IPS-18a (cell line): ENCODE measurements around the gene MYH9.

ENCODE experiments used
- H3K27ac ChIP-seq: one replicate; pipeline ENCODE4 v1.5.1; 2013; ENCODE audit warnings: low read length
- H3K27me3 ChIP-seq: one replicate; pipeline ENCODE4 v1.6.1; 2013; ENCODE audit warnings: mild to moderate bottlenecking, low read length; ENCODE audit not compliant: control insufficient read depth, insufficient read depth
- H3K36me3 ChIP-seq: one replicate; pipeline ENCODE4 v1.6.1; 2013; ENCODE audit warnings: low read depth, low read length; ENCODE audit not compliant: control insufficient read depth
- H3K4me1 ChIP-seq: one replicate; pipeline ENCODE4 v1.6.1; 2013; ENCODE audit warnings: low read depth, low read length; ENCODE audit not compliant: control insufficient read depth
- H3K4me3 ChIP-seq: one replicate; pipeline ENCODE4 v1.5.1; 2013; ENCODE audit warnings: low read length
- H3K9ac ChIP-seq: one replicate; pipeline ENCODE4 v1.6.1; 2013; ENCODE audit warnings: mild to moderate bottlenecking, low read length, moderate library complexity
- H3K9me3 ChIP-seq: one replicate; pipeline ENCODE4 v1.6.1; 2013; ENCODE audit warnings: low read depth, low read length; ENCODE audit not compliant: control insufficient read depth

The MYH9 gene

GRCh38 chr22:36360011-36360410 lies 27.8 kb downstream of the MYH9 start:
- peaks cover 50% of the 10 kb centered on the region for H3K4me1 ChIP-seq
- no peak overlapping the region for H3K9ac ChIP-seq
- no peaks in the 10 kb centered on the region for H3K27me3 ChIP-seq
- no peaks in the 10 kb centered on the region for H3K9me3 ChIP-seq
- H3K27ac ChIP-seq: peak overlapping the region; percentile 48
- no peak overlapping the region for H3K4me3 ChIP-seq
- H3K36me3 ChIP-seq: no peaks in the 10 kb centered on the region

- Histone ChIP-seq H3K27me3 (no peaks in the 10 kb centered on the region), H3K36me3 (no peaks in the 10 kb centered on the region), H3K4me1 (peaks cover 50% of the 10 kb centered on the region), H3K27ac (no peak overlapping the region), H3K9ac (no peak overlapping the region), H3K4me3 (no peak overlapping the region), H3K9me3 (no peaks in the 10 kb centered on the region)
These were observed 28.2 kb downstream of the MYH9 start for GRCh38 chr22:36359470-36359996.

GRCh38 chr22:36358533-36359469 lies 29.0 kb downstream of the MYH9 start:
- no peak overlapping the region for H3K27ac ChIP-seq
- no peak overlapping the region for H3K4me3 ChIP-seq

GRCh38 chr22:36356708-36357624 lies 30.8 kb downstream of the MYH9 start:
- Histone ChIP-seq H3K36me3 (no peaks in the 10 kb centered on the region), H3K27me3 (no peaks in the 10 kb centered on the region), H3K9ac (no peak overlapping the region), H3K27ac (no peak overlapping the region), H3K4me3 (no peak overlapping the region), H3K9me3 (no peaks in the 10 kb centered on the region), H3K4me1 (peaks cover 39% of the 10 kb centered on the region)

More at GRCh38 chr22:36358533-36359469, 29.0 kb downstream of the MYH9 start:
- Histone ChIP-seq H3K4me1 (peaks cover 45% of the 10 kb centered on the region), H3K9me3 (no peaks in the 10 kb centered on the region), H3K27me3 (no peaks in the 10 kb centered on the region), H3K36me3 (no peaks in the 10 kb centered on the region), H3K9ac (no peak overlapping the region)

- H3K9ac ChIP-seq: no peak overlapping the region
- H3K36me3 ChIP-seq: no peaks in the 10 kb centered on the region
- no peak overlapping the region for H3K4me3 ChIP-seq
- H3K4me1 ChIP-seq: peaks cover 43% of the 10 kb centered on the region
- no peaks in the 10 kb centered on the region for H3K9me3 ChIP-seq
- no peak overlapping the region for H3K27ac ChIP-seq
- no peaks in the 10 kb centered on the region for H3K27me3 ChIP-seq
These were observed 31.9 kb downstream of the MYH9 start for GRCh38 chr22:36355894-36356293.

- no peak overlapping the region for H3K27ac ChIP-seq
- no peak overlapping the region for H3K9ac ChIP-seq
- H3K4me3 ChIP-seq: no peak overlapping the region
These were observed 32.4 kb downstream of the MYH9 start for GRCh38 chr22:36355362-36355761.

GRCh38 chr22:36352803-36353507 lies 34.8 kb downstream of the MYH9 start:
- H3K9me3 ChIP-seq: no peaks in the 10 kb centered on the region
- no peaks in the 10 kb centered on the region for H3K36me3 ChIP-seq
- no peak overlapping the region for H3K4me3 ChIP-seq
- H3K27ac ChIP-seq: no peak overlapping the region
- peaks cover 30% of the 10 kb centered on the region for H3K4me1 ChIP-seq
- H3K27me3 ChIP-seq: no peaks in the 10 kb centered on the region
- H3K9ac ChIP-seq: no peak overlapping the region

More at GRCh38 chr22:36355362-36355761, 32.4 kb downstream of the MYH9 start:
- no peaks in the 10 kb centered on the region for H3K36me3 ChIP-seq
- H3K9me3 ChIP-seq: no peaks in the 10 kb centered on the region
- H3K4me1 ChIP-seq: peaks cover 45% of the 10 kb centered on the region
- no peaks in the 10 kb centered on the region for H3K27me3 ChIP-seq

- Histone ChIP-seq H3K9ac (no peak overlapping the region), H3K36me3 (peaks cover 2% of the 10 kb centered on the region), H3K9me3 (no peaks in the 10 kb centered on the region), H3K27ac (no peak overlapping the region), H3K4me1 (peaks cover 24% of the 10 kb centered on the region), H3K4me3 (no peak overlapping the region), H3K27me3 (no peaks in the 10 kb centered on the region)
These were observed 35.6 kb downstream of the MYH9 start for GRCh38 chr22:36351921-36352802.

- H3K9ac ChIP-seq: no peak overlapping the region
- H3K27ac ChIP-seq: peak overlapping the region; percentile 27
- H3K27me3 ChIP-seq: no peaks in the 10 kb centered on the region
- H3K4me1 ChIP-seq: peaks cover 24% of the 10 kb centered on the region
- peaks cover 11% of the 10 kb centered on the region for H3K36me3 ChIP-seq
- no peaks in the 10 kb centered on the region for H3K9me3 ChIP-seq
- H3K4me3 ChIP-seq: no peak overlapping the region
These were observed 36.8 kb downstream of the MYH9 start for GRCh38 chr22:36350751-36351594.

- Histone ChIP-seq H3K36me3 (peaks cover 11% of the 10 kb centered on the region), H3K9ac (no peak overlapping the region), H3K27me3 (no peaks in the 10 kb centered on the region), H3K4me3 (no peak overlapping the region), H3K9me3 (no peaks in the 10 kb centered on the region), H3K27ac (no peak overlapping the region), H3K4me1 (peaks cover 24% of the 10 kb centered on the region)
These were observed 38.0 kb downstream of the MYH9 start for GRCh38 chr22:36349726-36350125.
